ENCODE results near the gene MGAT2.

The MGAT2 gene

DNA sequence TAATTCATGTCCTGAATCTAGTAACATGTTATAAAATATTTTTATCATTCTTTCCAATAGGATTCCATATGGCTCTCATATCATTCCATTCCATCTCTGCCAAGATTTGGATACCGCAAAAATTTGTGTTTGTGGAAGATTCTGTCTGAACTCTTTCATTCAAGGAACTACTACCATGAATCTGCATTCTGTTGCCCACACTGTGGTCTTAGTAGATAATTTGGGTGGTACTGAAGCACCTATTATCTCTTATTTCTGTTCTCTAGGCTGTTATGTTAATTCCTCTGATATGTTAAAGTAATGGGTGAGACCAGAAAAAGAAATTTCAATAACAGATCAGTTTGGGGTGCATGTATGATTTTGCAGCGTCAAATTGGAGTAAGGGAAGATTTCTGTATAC, 6.4 kb upstream of the MGAT2 start:
- H3K27me3 ChIP-seq (ENCODE audit: insufficient read depth, poor library complexity, severe bottlenecking): no peaks in the 10 kb centered on the region
- no peak overlapping the region for H3K27ac ChIP-seq (replicated peaks)
- H3K4me3 ChIP-seq (replicated peaks; ENCODE audit: insufficient read depth, low read length): no peak overlapping the region
- no peak for DNase-seq (ENCODE audit: low read depth in 1 of 2, low spot score in 1 of 2)
- TF ChIP-seq GABPA (IDR thresholded peaks at IDR 0.05; ENCODE audit: low read depth): no peak
- TF ChIP-seq, protein P1, sequence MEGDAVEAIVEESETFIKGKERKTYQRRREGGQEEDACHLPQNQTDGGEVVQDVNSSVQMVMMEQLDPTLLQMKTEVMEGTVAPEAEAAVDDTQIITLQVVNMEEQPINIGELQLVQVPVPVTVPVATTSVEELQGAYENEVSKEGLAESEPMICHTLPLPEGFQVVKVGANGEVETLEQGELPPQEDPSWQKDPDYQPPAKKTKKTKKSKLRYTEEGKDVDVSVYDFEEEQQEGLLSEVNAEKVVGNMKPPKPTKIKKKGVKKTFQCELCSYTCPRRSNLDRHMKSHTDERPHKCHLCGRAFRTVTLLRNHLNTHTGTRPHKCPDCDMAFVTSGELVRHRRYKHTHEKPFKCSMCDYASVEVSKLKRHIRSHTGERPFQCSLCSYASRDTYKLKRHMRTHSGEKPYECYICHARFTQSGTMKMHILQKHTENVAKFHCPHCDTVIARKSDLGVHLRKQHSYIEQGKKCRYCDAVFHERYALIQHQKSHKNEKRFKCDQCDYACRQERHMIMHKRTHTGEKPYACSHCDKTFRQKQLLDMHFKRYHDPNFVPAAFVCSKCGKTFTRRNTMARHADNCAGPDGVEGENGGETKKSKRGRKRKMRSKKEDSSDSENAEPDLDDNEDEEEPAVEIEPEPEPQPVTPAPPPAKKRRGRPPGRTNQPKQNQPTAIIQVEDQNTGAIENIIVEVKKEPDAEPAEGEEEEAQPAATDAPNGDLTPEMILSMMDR (IDR thresholded peaks at IDR 0.05; ENCODE audit: insufficient read depth, low read length): no peak

DNA sequence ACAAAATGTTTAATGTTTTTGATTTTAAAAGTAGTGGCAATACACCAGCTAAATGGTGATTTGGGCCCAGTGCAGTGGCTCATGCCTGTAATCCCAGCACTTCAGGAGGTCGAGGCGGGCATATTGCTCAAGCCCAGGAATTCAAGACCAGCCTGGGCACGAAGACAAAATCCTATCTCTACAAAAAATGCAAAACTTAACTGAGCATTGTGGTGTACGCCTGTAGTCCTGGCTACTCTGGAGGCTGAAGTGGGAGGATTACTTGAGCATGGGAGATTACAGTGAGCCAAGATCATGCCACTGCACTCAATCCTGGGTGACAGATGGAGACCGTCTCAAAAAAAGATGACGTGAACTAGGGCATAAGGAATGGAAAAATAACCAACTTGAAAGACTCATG, 4.8 kb upstream of the MGAT2 start:
- no peak overlapping the region for H3K4me3 ChIP-seq (replicated peaks; ENCODE audit: insufficient read depth, low read length)
- no peaks in the 10 kb centered on the region for H3K27me3 ChIP-seq (ENCODE audit: insufficient read depth, poor library complexity, severe bottlenecking)
- no peak overlapping the region for H3K27ac ChIP-seq (replicated peaks)
- no peak for DNase-seq (ENCODE audit: low read depth in 1 of 2, low spot score in 1 of 2)
- TF ChIP-seq GABPA (IDR thresholded peaks at IDR 0.05; ENCODE audit: low read depth) (no peak), SPI1 (IDR thresholded peaks at IDR 0.05; ENCODE audit: borderline replicate concordance, low read depth) (no peak), POLR2AphosphoS5 (IDR thresholded peaks at IDR 0.05; ENCODE audit: low read depth) (no peak)
- TF ChIP-seq, protein P1 (IDR thresholded peaks at IDR 0.05; ENCODE audit: insufficient read depth, low read length): no peak
- TF ChIP-seq, protein P2, sequence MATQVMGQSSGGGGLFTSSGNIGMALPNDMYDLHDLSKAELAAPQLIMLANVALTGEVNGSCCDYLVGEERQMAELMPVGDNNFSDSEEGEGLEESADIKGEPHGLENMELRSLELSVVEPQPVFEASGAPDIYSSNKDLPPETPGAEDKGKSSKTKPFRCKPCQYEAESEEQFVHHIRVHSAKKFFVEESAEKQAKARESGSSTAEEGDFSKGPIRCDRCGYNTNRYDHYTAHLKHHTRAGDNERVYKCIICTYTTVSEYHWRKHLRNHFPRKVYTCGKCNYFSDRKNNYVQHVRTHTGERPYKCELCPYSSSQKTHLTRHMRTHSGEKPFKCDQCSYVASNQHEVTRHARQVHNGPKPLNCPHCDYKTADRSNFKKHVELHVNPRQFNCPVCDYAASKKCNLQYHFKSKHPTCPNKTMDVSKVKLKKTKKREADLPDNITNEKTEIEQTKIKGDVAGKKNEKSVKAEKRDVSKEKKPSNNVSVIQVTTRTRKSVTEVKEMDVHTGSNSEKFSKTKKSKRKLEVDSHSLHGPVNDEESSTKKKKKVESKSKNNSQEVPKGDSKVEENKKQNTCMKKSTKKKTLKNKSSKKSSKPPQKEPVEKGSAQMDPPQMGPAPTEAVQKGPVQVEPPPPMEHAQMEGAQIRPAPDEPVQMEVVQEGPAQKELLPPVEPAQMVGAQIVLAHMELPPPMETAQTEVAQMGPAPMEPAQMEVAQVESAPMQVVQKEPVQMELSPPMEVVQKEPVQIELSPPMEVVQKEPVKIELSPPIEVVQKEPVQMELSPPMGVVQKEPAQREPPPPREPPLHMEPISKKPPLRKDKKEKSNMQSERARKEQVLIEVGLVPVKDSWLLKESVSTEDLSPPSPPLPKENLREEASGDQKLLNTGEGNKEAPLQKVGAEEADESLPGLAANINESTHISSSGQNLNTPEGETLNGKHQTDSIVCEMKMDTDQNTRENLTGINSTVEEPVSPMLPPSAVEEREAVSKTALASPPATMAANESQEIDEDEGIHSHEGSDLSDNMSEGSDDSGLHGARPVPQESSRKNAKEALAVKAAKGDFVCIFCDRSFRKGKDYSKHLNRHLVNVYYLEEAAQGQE (IDR thresholded peaks at IDR 0.05; ENCODE audit: insufficient replicate concordance, low read depth): no peak

DNA sequence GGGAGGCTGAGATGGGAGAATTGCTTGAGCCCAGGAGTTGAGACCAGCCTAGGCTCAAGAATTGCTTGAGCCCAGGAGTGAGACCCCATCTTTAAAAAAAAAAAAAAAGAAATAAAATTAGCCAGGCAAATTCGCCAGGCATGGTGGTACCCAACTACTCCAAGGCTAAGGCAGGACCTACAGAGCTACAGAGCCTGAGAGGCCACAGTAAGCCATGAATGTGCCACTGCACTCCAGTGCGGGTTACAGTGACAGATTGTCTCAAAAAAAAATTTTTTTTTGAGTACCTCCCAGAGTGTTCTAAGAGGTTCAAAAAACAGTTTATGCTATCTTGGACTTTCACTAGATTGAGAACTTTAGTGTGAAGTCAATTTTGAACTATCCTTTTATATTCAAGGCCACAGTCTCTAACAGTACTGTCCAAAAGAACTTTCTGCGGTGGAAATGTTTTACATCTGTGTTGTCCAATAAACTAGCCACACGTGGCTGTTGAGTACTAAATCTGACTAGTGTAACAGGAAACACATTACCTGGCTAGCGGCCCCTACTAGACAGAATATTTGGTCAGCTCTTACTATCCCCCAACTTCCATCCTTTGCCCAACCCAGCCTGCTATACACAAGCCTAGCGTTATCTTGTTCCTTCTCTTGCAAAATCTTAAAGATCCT, 2.6 kb upstream of the MGAT2 start:
- no peak overlapping the region for H3K27ac ChIP-seq (replicated peaks)

More for the DNA sequence above, 2.6 kb upstream of the MGAT2 start:
- TF ChIP-seq SPI1 (IDR thresholded peaks at IDR 0.05; ENCODE audit: borderline replicate concordance, low read depth): no peak
- no peak; the same call in 1 of the 2 replicates for TF ChIP-seq POLR2AphosphoS5 (IDR thresholded peaks at IDR 0.05; ENCODE audit: low read depth)
- TF ChIP-seq GABPA (IDR thresholded peaks at IDR 0.05; ENCODE audit: low read depth): no peak
- TF ChIP-seq, protein P2 (IDR thresholded peaks at IDR 0.05; ENCODE audit: insufficient replicate concordance, low read depth): no peak
- TF ChIP-seq, protein P1 (IDR thresholded peaks at IDR 0.05; ENCODE audit: insufficient read depth, low read length): no peak
- Histone ChIP-seq H3K4me3 (replicated peaks; ENCODE audit: insufficient read depth, low read length) (no peak overlapping the region), H3K27me3 (ENCODE audit: insufficient read depth, poor library complexity, severe bottlenecking) (no peaks in the 10 kb centered on the region)
- DNase-seq (ENCODE audit: low read depth in 1 of 2, low spot score in 1 of 2): no peak
